ENCODE measurements around the gene C15orf39. TPM values are rescaled to one million over a fixed set of nuclear protein-coding genes. Genes with fewer than 3 reads are reported as not detected.

C15orf39 gene
- total RNA-seq (2011; cell fraction: chromatin; rRNA removed; ENCODE audit: low replicate concordance), result 16.6 and 54.7 TPM in 2 replicates
- total RNA-seq (2011; cell fraction: nucleolus; rRNA removed), result 33.4 and 38.0 TPM in 2 replicates
- total RNA-seq (2011; cell fraction: nucleoplasm; rRNA removed), result 26.0 and 26.7 TPM in 2 replicates
- 8.7 and 14.4 TPM in 2 replicates for total RNA-seq (2014; rRNA removed)
- total RNA-seq (2014; rRNA removed; fragmentation: Illumina TruSeq; extraction: Trizol), result 1.6 and 2.6 TPM in 2 replicates
- total RNA-seq (2015; rRNA removed; fragmentation: Illumina TruSeq; extraction: Trizol), result 4.4 and 5.2 TPM in 2 replicates
- total RNA-seq (2021), result 29.8 and 34.1 TPM in 2 replicates
- 1.9 and 6.4 TPM in 2 replicates for polyA plus RNA-seq (2011; rRNA removed)
- polyA plus RNA-seq (2011; cell fraction: cytosol; rRNA removed), result 3.3 and 7.1 TPM in 2 replicates
- polyA plus RNA-seq (2011; cell fraction: nucleus; rRNA removed), result 11.3 and 15.1 TPM in 2 replicates
- polyA plus RNA-seq (2012), result 14.2 and 26.5 TPM in 2 replicates
- polyA plus RNA-seq (2014; fragmentation: Illumina TruSeq; extraction: Trizol), result 11.3 and 17.1 TPM in 2 replicates
- polyA plus RNA-seq (2014; fragmentation: Nextera tagmentation; extraction: Ambion mirVana), result under 1 TPM; 0.31 to 0.60 TPM
- polyA plus RNA-seq (2014; rRNA removed), result 7.4 and 7.9 TPM in 2 replicates
- 4.8 and 5.4 TPM in 2 replicates for polyA minus RNA-seq (2011; rRNA and poly(A)+ RNA removed)
- polyA minus RNA-seq (2011; cell fraction: cytosol; rRNA and poly(A)+ RNA removed), result 15.2 and 22.0 TPM in 2 replicates
- polyA minus RNA-seq (2011; cell fraction: nucleus; rRNA and poly(A)+ RNA removed), result 15.1 and 18.7 TPM in 2 replicates
- Bru-seq, nascent RNA, result percentile 84 among the genes with signal in this experiment
- percentile 64 among the genes with signal in this experiment for BruChase-seq, experiment 1, labeled RNA remaining after a 2-hour chase
- BruChase-seq, experiment 2, labeled RNA remaining after a 6-hour chase, result percentile 64 among the genes with signal in this experiment
- long read RNA-seq, experiment 1, full-length matches to known transcripts, result 29 of 75 reads
- long read RNA-seq, experiment 1, partial matches to known transcripts, result 24 of 75 reads
- long read RNA-seq, experiment 1, other reads (novel, unspliced or antisense), result 22 of 75 reads
- long read RNA-seq, experiment 2, full-length matches to known transcripts, result 23 of 51 reads
- long read RNA-seq, experiment 2, partial matches to known transcripts, result 9 of 51 reads
- long read RNA-seq, experiment 2, other reads (novel, unspliced or antisense), result 19 of 51 reads
- long read RNA-seq, experiment 3, full-length matches to known transcripts, result 2 of 3 reads
- long read RNA-seq, experiment 3, partial matches to known transcripts, result 1 of 3 reads
- long read RNA-seq, experiment 3, other reads (novel, unspliced or antisense), result 0 of 3 reads

- FAIRE-seq, result no peak
- intact Hi-C loops (cut with micrococcal nuclease), result loop anchor here (1.0 to 10.0 kb wide), 4 partner anchors 74 to 427 kb away; partner anchors contain the start of gene RPP25
- TF ChIP-seq CTCFL (IDR thresholded peaks at IDR 0.05; ENCODE audit: borderline replicate concordance, insufficient read depth, low read depth, low read length, poor library complexity, severe bottlenecking), result peak; percentile 91
- TF ChIP-seq CEBPZ (IDR thresholded peaks at IDR 0.05; ENCODE audit: borderline replicate concordance, low read depth, low read length), result no peak
- TF ChIP-seq COPS2 (conservative IDR thresholded peaks at IDR 0.05), result no peak
- TF ChIP-seq PREB (CRISPR knock-in tag; IDR thresholded peaks at IDR 0.05), result no peak
- no peak for TF ChIP-seq ELK1 (CRISPR knock-in tag; IDR thresholded peaks at IDR 0.05)
- no peak for TF ChIP-seq OTX1 (CRISPR knock-in tag; IDR thresholded peaks at IDR 0.05)
Observed at GRCh38 chr15:75201616-75202250, at the start of gene C15orf39. Gene C15orf39 (plus strand): TSS chr15:75201882. CDS start chr15:75206049, 4,167 bp downstream.

More at GRCh38 chr15:75201616-75202250, at the start of gene C15orf39:
- peaks cover 11% of the 10 kb centered on the region for H3K9me1 ChIP-seq (ENCODE audit: control insufficient read depth, insufficient read depth, low read length)
- H3K36me3 ChIP-seq (ENCODE audit: control insufficient read depth, insufficient read depth, low read length), result peaks cover 17% of the 10 kb centered on the region; the same call in 2 of the 3 replicates
- H4K20me1 ChIP-seq (replicated peaks; ENCODE audit: control insufficient read depth, insufficient read depth, low read length), result peaks cover 39% of the 10 kb centered on the region
- BruUV-seq (replicated peaks), result no TSS peak
- H3K27me3 ChIP-seq (ENCODE audit: control insufficient read depth in 2 of 2, insufficient read depth in 2 of 2, low read length in 2 of 2), result no peaks in the 10 kb centered on the region; a peak in 1 of 5 replicates
- no peaks in the 10 kb centered on the region for H3K9me3 ChIP-seq (replicated peaks; ENCODE audit: control insufficient read depth, insufficient read depth, low read depth, low read length)
- CTCF ChIA-PET (ENCODE audit: low intra/inter-chr PET ratio), result interaction anchor here (1.9 to 4.7 kb wide), 2 partner anchors 158 to 172 kb away, joined by 9 to 76 read pairs; no protein-coding TSS in a partner anchor
- POLR2A ChIA-PET, result interaction anchor here (0.6 to 2.1 kb wide), 12 partner anchors 10 to 1146 kb away, joined by 3 to 6 read pairs (median 4); no protein-coding TSS in a partner anchor
- peak within 1 kb of the TSS; percentile 89 for H3K4me3 ChIP-seq
- H2AFZ ChIP-seq (ENCODE audit: low read depth, low read length), result peak within 1 kb of the TSS; percentile 92
- peak within 1 kb of the TSS; percentile 86 to 95 for H3K9ac ChIP-seq (ENCODE audit: insufficient read depth in 1 of 2, low read depth in 2 of 2, low read length in 2 of 2)
- peaks cover 44 to 50% of the 10 kb centered on the region in 2 experiments for H3K4me1 ChIP-seq (replicated peaks in 1 of 2; ENCODE audit: control insufficient read depth in 2 of 2, insufficient read depth in 2 of 2, low read length in 2 of 2)
- peak within 1 kb of the TSS; percentile 93 for H3K4me2 ChIP-seq (ENCODE audit: insufficient read depth, low read length)
- H3K79me2 ChIP-seq (ENCODE audit: control insufficient read depth, insufficient read depth, low read length), result peaks cover 49% of the 10 kb centered on the region
- ATAC-seq (peak; percentile 78), DNase-seq (ENCODE audit: extremely low read depth in 1 of 4, low spot score in 3 of 4) (peak; percentile 80 to 93 (median 92))
- under 1% methylated on average over 40 of the region's 84 CpGs for WGBS (ENCODE audit: insufficient coverage, low coverage, missing lambda C conversion rate)
- in situ Hi-C loops (cut with MboI), result loop anchor here (5.0 kb wide), 1 partner anchor 174 kb away; no protein-coding TSS in a partner anchor
- H3K27ac ChIP-seq (ENCODE audit: extremely low read depth, low read depth, low read length), result peak within 1 kb of the TSS; percentile 84
